ENCODE results near the gene ITGA2B. TPM values are rescaled to one million over a fixed set of nuclear protein-coding genes. Genes with fewer than 3 reads are reported as not detected.

ITGA2B gene
- total RNA-seq, 4 donors from 2014 or later: 0.44 to 0.65 (median 0.57) TPM; not detected in 1

DNA sequence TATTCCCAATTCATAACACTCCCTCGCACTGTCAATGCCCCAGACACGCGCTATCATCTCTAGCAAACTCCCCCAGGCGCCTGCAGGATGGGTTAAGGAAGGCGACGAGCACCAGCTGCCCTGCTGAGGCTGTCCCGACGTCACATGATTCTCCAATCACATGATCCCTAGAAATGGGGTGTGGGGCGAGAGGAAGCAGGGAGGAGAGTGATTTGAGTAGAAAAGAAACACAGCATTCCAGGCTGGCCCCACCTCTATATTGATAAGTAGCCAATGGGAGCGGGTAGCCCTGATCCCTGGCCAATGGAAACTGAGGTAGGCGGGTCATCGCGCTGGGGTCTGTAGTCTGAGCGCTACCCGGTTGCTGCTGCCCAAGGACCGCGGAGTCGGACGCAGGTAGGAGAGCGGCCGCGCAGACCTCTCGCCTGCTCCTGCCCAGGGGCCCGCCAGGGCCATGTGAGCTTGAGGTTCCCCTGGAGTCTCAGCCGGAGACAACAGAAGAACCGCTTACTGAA lies 44.5 kb downstream of the ITGA2B start, which contains the start of gene GRN:
Gene GRN, plus strand, starts transcription at position 364 of the 515 bp plus-strand sequence. CDS start 3,863 bp downstream, outside the sequence.
- TF ChIP-seq, protein P1, sequence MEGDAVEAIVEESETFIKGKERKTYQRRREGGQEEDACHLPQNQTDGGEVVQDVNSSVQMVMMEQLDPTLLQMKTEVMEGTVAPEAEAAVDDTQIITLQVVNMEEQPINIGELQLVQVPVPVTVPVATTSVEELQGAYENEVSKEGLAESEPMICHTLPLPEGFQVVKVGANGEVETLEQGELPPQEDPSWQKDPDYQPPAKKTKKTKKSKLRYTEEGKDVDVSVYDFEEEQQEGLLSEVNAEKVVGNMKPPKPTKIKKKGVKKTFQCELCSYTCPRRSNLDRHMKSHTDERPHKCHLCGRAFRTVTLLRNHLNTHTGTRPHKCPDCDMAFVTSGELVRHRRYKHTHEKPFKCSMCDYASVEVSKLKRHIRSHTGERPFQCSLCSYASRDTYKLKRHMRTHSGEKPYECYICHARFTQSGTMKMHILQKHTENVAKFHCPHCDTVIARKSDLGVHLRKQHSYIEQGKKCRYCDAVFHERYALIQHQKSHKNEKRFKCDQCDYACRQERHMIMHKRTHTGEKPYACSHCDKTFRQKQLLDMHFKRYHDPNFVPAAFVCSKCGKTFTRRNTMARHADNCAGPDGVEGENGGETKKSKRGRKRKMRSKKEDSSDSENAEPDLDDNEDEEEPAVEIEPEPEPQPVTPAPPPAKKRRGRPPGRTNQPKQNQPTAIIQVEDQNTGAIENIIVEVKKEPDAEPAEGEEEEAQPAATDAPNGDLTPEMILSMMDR (IDR thresholded peaks at IDR 0.05; ENCODE audit: low read depth): no peak

DNA sequence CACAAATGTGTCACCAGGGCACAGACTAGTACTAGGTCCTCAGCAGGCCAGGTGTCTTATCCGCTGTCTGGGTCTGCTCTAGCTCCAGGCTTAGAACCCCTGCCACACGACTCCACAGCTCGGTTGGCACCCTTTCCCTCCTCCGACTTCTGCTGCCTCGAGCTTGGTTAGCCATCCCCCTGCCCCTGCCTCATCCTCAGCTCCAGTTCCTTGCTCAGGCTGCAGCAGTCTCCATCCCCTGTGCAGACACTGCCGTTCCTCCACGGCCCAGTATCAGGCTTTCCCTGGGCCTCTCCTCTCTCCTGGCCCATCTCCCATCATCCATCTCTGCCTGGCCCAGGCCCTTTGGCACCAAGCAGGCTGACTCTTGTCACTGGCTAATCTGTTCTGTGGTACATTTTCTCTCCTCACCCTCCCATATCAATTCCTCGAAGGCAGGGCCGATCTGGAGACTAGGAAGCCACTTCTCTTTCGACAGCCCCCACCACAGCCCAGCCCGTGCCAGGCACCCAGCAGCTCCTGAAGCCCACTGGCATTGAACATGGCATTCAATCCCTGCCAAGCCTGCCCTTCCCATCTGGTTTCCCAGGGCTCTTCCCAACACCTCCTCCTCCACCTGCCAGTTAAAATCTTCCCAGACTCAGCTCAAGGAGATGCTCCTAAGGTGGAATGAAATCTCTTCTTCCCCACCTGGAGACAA lies 45.8 kb downstream of the ITGA2B start:
- TF ChIP-seq, protein P1 (IDR thresholded peaks at IDR 0.05; ENCODE audit: low read depth): no peak

DNA sequence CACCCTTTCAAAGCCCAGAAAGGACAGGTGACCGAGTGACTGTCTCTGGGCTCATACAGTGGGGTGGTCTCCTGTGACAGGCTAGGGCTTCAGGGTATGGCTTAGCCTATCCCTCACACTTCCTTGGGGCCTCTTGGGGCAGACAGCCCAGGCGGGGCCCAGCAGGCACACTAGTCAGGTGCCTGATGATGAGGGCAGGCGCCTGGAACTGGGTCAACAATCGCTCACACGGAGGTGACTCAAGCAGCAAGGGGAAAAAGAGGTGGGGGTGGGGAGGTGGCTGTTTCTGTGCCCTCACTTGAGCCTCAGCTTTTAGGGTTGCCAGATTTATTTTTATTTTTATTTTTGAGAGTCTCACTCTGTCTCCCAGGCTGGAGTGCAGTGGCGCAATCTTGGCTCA lies 50.7 kb downstream of the ITGA2B start:
- TF ChIP-seq, protein P1 (IDR thresholded peaks at IDR 0.05; ENCODE audit: low read depth): no peak

DNA sequence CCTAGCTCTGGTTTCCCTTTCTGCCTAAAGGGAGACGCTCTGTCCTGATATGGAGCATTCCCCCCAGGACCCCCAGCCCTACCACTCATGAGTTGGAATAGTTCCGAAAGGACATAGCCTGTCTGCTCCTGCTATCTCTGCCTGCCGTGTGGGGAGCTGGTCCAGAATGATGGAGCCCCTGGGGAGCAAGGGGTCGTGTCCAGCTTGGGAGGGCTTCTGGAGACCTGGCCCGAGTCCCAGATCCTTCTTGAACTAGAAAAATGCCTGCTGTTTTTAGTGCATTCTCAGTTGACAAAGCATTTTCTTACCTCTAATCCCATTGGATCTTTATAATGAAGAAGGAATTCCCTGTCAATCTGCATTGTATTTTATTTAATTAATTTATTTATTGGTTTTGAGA lies 53.5 kb downstream of the ITGA2B start:
- TF ChIP-seq, protein P1 (IDR thresholded peaks at IDR 0.05; ENCODE audit: low read depth): no peak

DNA sequence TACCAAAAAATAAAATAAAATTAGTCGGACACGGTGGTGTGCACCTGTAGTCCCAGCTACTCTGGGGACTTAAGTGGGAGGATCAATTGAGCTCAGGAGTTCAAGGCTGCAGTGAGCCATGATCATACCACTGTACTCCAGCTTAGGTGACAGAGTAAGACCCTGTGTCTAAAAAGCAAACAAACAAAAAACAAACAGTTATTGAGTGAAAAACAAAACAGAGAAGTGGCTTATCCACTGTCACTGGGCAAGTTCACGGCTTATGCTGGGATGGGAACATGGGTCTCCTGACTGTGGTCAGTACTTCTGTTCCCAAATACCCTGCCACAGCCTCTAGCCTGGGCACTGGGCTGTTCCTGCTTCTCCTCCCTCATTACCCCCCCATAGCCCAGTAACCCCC lies 53.9 kb downstream of the ITGA2B start:
- TF ChIP-seq, protein P1 (IDR thresholded peaks at IDR 0.05; ENCODE audit: low read depth): no peak

DNA sequence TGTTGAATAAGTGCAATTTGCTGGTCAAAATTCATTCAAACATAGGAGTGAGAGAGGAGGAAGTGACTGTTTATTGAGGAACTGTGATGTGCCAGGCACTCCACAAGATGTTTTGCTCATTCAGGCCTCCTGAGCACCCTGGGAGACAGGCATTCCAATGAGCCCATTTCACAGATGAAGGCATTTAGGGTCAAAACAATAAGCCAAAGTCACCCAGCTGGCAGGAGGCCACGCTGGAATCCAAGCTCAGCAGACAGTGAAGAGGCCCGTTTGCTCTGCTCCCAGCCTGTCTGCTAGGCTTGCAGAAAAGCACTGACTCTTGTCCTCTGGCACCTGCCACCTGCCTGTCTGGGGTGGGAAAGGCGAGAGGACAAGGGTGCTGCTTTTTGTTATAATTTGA lies 54.7 kb downstream of the ITGA2B start:
- TF ChIP-seq, protein P1 (IDR thresholded peaks at IDR 0.05; ENCODE audit: low read depth): no peak

DNA sequence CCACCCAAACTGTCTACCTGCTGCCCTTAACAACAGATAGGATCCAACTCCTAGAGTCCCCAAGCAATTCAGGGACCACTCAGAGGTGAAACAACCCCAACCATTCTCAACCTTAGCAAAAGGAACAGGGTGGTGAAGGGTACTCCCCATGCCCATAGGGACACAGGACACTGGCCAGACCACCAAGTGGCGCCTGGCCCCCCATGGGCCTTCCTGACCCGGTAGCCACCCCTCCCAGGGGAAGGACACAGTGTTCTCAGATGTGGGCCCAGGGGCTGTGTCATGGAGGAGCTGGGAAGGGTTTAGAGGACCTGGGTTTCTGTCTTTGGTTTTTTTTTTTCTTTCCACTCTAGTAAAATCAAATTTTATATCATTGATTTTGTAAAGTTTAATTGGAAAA lies 55.1 kb downstream of the ITGA2B start:
- TF ChIP-seq, protein P1 (IDR thresholded peaks at IDR 0.05; ENCODE audit: low read depth): no peak
